ENCODE data around the gene OR8I2.
"Not testable (repeated sequence)": the region's sequence is repeated elsewhere in the genome, so short reads cannot be mapped to it uniquely, and the experiment has no call there.

Gene OR8I2

GRCh38 chr11:56093008-56093407 lies at the start of gene OR8I2:
Gene OR8I2 (plus strand): TSS chr11:56093308. CDS start chr11:56093308, 0 bp downstream.
- DNase-seq = no peak

GRCh38 chr11:56045538-56045937 lies 47.6 kb upstream of the OR8I2 start:
- no peak for DNase-seq

DNA sequence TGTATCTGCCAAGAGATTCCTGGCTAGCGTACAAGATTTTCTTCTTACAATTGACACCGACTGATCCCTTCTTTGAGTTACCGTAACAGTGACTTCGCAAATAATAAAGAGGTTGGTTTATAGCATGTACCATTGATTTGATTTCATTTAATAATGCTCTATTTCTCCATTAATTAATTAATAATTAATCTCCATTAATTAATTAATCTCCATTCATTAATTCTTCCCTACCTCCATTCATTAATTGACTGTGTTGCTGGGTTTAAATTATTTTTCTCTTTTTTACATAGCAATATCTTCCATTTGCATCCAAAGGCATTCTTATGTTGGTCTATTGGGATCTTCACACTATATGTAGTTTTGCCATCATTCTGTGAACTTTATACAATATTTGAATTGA lies 44.6 kb upstream of the OR8I2 start:
- no peak for DNase-seq

DNA sequence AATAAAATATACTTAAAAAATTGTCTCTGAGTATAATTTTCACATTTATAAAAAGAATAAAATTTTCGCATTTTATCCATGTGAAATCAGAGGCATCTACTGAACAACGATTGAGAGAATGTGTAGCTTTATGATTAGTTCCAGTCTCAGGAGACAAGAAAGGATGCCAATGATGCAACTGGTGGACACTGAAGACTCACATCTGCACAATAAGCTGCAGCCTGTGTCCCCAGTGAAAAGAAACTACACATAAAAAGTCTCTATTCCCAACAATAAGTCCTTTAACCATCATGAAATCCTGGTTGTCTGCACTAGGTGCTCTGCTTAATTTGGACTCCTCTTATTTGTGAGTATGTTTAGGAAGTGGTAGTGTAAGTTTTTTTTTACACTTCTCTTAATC lies 43.6 kb upstream of the OR8I2 start:
- DNase-seq = no peak

DNA sequence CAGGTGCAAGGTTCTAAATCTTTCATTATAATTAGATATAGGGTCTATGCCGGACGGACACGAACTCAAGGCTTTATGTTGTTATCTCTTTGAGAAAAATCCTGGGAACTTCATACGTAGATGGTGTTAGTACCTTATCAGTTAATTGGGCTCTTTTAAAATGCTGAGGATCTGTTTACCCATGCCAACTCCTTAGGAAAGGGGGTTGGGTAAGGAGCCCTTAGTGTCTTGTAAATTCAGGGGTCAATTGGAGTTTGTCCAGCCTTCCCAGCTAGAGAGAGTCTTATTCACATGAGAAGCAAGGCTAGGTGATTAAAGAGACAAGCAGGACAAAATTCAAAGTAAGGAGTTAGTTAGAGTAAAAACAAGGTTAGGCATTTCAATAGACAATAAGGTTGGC lies 36.7 kb upstream of the OR8I2 start:
- not testable (repeated sequence) for DNase-seq

DNA sequence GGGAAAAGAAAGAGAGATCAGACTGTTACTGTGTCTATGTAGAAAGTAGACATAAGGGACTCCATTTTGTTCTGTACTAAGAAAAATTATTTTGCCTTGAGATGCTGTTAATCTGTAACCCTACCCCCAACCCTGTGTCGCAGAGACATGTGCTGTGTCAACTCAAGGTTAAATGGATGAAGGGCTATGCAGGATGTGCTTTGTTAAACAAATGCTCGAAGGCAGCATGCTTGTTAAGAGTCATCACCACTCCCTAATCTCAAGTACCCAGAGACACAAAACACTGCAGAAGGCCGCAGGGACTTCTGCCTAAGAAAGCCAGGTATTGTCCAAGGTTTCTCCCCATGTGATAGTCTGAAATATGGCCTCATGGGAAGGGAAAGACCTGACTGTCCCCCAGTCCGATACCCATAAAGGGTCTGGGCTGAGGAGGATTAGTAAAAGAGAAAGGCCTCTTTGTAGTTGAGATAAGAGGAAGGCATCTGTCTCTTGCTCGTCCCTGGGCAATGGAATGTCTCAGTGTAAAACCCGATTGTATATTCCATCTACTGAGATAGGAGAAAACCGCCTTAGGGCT lies 35.4 kb upstream of the OR8I2 start:
- DNase-seq = not testable (repeated sequence)

DNA sequence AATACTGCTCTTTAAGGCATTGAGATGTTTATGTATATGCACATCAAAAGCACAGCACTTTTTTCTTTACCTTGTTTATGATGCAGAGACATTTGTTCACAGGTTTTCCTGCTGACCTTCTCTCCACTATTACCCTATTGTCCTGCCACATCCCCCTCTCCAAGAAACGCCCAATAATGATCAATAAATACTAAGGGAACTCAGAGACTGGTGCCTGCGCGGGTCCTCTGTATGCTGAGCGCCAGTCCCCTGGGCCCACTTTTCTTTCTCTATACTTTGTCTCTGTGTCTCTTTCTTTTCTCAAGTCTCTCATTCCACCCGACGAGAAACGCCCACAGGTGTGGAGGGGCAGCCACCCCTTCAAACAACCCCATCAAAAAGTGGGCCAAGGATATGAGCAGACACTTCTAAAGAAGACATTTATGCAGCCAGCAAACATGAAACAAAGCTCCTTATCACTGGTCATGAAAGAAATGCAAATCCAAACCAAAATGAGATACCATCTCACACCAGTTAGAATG lies 34.8 kb upstream of the OR8I2 start:
- not testable (repeated sequence) for DNase-seq

DNA sequence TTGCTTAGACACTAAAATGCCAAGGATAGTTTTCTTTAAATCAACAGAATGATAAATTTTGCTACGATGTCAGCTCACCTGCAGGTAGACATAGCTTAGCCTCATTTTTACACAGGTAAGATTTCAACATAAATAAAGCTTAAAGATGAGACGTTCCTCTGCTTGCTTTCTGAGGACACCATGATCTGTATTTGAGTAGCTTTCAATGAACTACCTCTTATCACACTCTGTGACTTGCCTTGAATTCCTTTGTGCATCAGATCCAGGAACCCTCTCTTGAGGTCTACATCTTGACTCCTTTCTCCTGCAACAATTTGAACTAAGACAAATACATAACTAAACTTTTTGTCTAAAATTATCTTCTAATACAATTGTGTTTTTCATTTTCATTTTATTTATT lies 26.1 kb upstream of the OR8I2 start:
- no peak for DNase-seq

- DNase-seq = no peak
These were observed 3.4 kb upstream of the OR8I2 start for GRCh38 chr11:56089697-56090096.

DNA sequence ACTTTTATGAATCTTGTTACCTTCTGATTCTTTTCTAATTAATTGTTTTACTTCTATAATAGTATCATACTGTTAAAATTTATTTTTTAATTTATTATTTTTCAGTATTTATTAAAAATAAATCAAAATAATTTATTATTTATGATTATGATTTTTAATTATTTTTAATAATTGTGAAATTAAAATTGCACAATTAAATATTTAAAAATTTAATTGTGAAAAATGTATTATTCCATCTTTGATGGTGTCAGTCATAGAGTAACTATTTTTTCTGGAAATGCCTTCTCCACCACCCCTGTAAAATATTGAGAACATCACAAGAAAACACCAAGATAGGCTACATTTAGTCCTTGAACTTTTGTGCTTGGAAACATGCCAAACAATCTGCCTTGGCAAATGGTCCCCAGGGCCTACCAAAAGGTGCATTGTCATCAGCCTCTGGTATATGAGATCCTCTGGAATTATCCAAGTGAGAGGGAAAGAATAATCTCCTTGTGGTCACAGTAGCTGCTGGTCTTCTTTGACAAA lies 10.2 kb downstream of the OR8I2 start, which contains the start of gene OR8H2:
TSS of gene OR8H2 (plus strand) at position 478 of the 528 bp plus-strand sequence. CDS start 1,356 bp downstream, outside the sequence.
- no peak for DNase-seq

DNA sequence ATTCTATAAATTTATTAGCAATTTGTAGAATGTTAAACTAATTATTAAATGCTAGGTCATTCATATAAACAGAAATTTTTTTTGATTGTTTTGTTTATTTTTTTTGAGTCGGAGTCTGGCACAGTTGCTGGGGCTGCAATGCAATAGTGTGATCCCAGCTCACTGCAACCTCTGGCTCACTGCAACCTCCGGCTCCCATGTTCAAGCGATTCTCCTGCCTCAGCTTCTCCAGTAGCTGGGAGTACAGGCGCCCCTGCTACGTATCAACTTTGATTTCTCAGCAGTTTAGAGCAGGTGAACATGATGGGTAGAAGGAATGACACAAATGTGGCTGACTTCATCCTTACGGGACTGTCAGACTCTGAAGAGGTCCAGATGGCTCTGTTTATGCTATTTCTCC lies 29.0 kb downstream of the OR8I2 start, which contains the start of gene OR8H3:
TSS of gene OR8H3 (plus strand) at position 301 of the 400 bp plus-strand sequence. CDS start at position 301, 0 bp downstream.
- DNase-seq = no peak

- DNase-seq = no peak
These were observed 47.1 kb downstream of the OR8I2 start, which contains the start of gene OR8J3 for GRCh38 chr11:56140151-56140661. Gene OR8J3 (minus strand): TSS chr11:56140201. CDS start chr11:56137718, 2,483 bp downstream.

GRCh38 chr11:56143681-56144080 lies 50.6 kb downstream of the OR8I2 start:
- not testable (repeated sequence) for DNase-seq

Measured in fibroblast of skin of right biceps (primary cell).